SK-N-SH treated with all-trans-retinoic acid at 6 μM for 48 hours (cell line): ENCODE data around the gene HERPUD2.

Experiments
- ATAC-seq: fragments of 200-7000 bp; cut with Tn5 transposase; 3 replicates; pipeline ENCODE4 v1.9.1; 2020; ENCODE audit warnings: mild to moderate bottlenecking, moderate library complexity
- BACH2 ChIP-seq: fragments of 250-450 bp; sonication (Bioruptor Pico); IDR thresholded peaks from 2 replicates; pipeline ENCODE4 v1.9.0; 2021; ENCODE audit warnings: mild to moderate bottlenecking, borderline replicate concordance
- CREB5 ChIP-seq: fragments of 250-450 bp; sonication (Bioruptor Pico); IDR thresholded peaks from 2 replicates; pipeline ENCODE4 v1.5.1; 2020; ENCODE audit warnings: low read depth, mild to moderate bottlenecking, moderate library complexity
- CSDC2 ChIP-seq: fragments of 250-450 bp; sonication (Bioruptor Pico); IDR thresholded peaks from 2 replicates; pipeline ENCODE4 v1.5.0; 2020; ENCODE audit warnings: mild to moderate bottlenecking, moderate library complexity
- CSRNP3 ChIP-seq: fragments of 250-450 bp; sonication (Bioruptor Pico); IDR thresholded peaks from 2 replicates; pipeline ENCODE4 v1.5.1; 2021; ENCODE audit warnings: mild to moderate bottlenecking, moderate library complexity
- ESRRG ChIP-seq: fragments of 250-450 bp; sonication (Bioruptor Pico); IDR thresholded peaks from 2 replicates; pipeline ENCODE4 v1.6.1; 2021; ENCODE audit warnings: mild to moderate bottlenecking
- ISL1 ChIP-seq: fragments of 250-450 bp; sonication (Bioruptor Pico); IDR thresholded peaks from 2 replicates; pipeline ENCODE4 v2.1.2; 2022; ENCODE audit warnings: mild to moderate bottlenecking, moderate library complexity
- OSR1 ChIP-seq: fragments of 250-450 bp; sonication (Bioruptor Pico); IDR thresholded peaks from 2 replicates; pipeline ENCODE4 v1.8.0; 2022; ENCODE audit warnings: moderate library complexity, mild to moderate bottlenecking, inconsistent platforms
- PATZ1 ChIP-seq: fragments of 250-450 bp; sonication (Bioruptor Pico); IDR thresholded peaks from 2 replicates; pipeline ENCODE4 v1.8.0; 2020; ENCODE audit warnings: mild to moderate bottlenecking, moderate library complexity, borderline replicate concordance
- POU6F1 ChIP-seq: fragments of 250-450 bp; sonication (Bioruptor Pico); IDR thresholded peaks from 2 replicates; pipeline ENCODE4 v1.8.0; 2021; ENCODE audit warnings: low read depth, mild to moderate bottlenecking, moderate library complexity, borderline replicate concordance
- PPARA ChIP-seq: fragments of 250-450 bp; sonication (Bioruptor Pico); IDR thresholded peaks from 2 replicates; pipeline ENCODE4 v1.5.0; 2020; ENCODE audit warnings: mild to moderate bottlenecking, borderline replicate concordance
- RARB ChIP-seq: fragments of 250-450 bp; sonication (Bioruptor Pico); IDR thresholded peaks from 2 replicates; pipeline ENCODE4 v1.8.0; 2021; ENCODE audit warnings: mild to moderate bottlenecking, moderate library complexity
- SNAI2 ChIP-seq: fragments of 250-450 bp; sonication (Bioruptor Pico); IDR thresholded peaks from 2 replicates; pipeline ENCODE4 v1.5.0; 2020; ENCODE audit warnings: mild to moderate bottlenecking, moderate library complexity
- TCF4 ChIP-seq: fragments of 250-450 bp; sonication (Bioruptor Pico); IDR thresholded peaks from 2 replicates; pipeline ENCODE4 v1.8.0; 2021; ENCODE audit warnings: mild to moderate bottlenecking, moderate library complexity, borderline replicate concordance
- TOX ChIP-seq: fragments of 250-450 bp; sonication (Bioruptor Pico); IDR thresholded peaks from 2 replicates; pipeline ENCODE4 v1.8.0; 2021; ENCODE audit warnings: mild to moderate bottlenecking, moderate library complexity, borderline replicate concordance
- TSHZ2 ChIP-seq: fragments of 250-450 bp; sonication (Bioruptor Pico); IDR thresholded peaks from 2 replicates; pipeline ENCODE4 v1.5.0; 2020; ENCODE audit warnings: mild to moderate bottlenecking, moderate library complexity
- ZFP3 ChIP-seq: fragments of 250-450 bp; sonication (Bioruptor Pico); IDR thresholded peaks from 2 replicates; pipeline ENCODE4 v1.5.0; 2020; ENCODE audit warnings: mild to moderate bottlenecking, moderate library complexity
- ZNF565 ChIP-seq: fragments of 450-650 bp; formaldehyde crosslinking; conservative IDR thresholded peaks from 2 replicates; pipeline ENCODE4 v1.5.0; 2020; ENCODE audit warnings: low read depth, mild to moderate bottlenecking, moderate library complexity
- ZNF70 ChIP-seq: fragments of 450-650 bp; formaldehyde crosslinking; IDR thresholded peaks from 2 replicates; pipeline ENCODE4 v1.5.0; 2020; ENCODE audit warnings: mild to moderate bottlenecking, moderate library complexity
- ZNF8 ChIP-seq: fragments of 450-650 bp; formaldehyde crosslinking; IDR thresholded peaks from 2 replicates; pipeline ENCODE4 v1.5.0; 2020; ENCODE audit warnings: mild to moderate bottlenecking, moderate library complexity

The HERPUD2 gene

GRCh38 chr7:35702541-35702940 is 7.6 kb upstream of the HERPUD2 start:
- ATAC-seq: no peak
- no peak for TF ChIP-seq TCF4 (CRISPR knock-in tag)
- TF ChIP-seq CSDC2 (CRISPR knock-in tag): no peak

GRCh38 chr7:35701287-35701900 is 6.5 kb upstream of the HERPUD2 start:
- ATAC-seq: no peak
- no peak for TF ChIP-seq CREB5 (CRISPR knock-in tag)
- TF ChIP-seq ESRRG: no peak

- no peak for ATAC-seq
- TF ChIP-seq POU6F1 (CRISPR knock-in tag) (no peak), TCF4 (CRISPR knock-in tag) (no peak), PPARA (CRISPR knock-in tag) (no peak), PATZ1 (no peak), ESRRG (no peak), TOX (CRISPR knock-in tag) (no peak), RARB (no peak), TSHZ2 (no peak), CSDC2 (CRISPR knock-in tag) (no peak), OSR1 (no peak), ZFP3 (CRISPR knock-in tag) (no peak), ZNF565 (CRISPR knock-in tag) (no peak), ZNF70 (no peak), ZNF8 (CRISPR knock-in tag) (no peak), CREB5 (CRISPR knock-in tag) (no peak), ISL1 (no peak)
Observed at GRCh38 chr7:35700865-35701264, 5.9 kb upstream of the HERPUD2 start.

GRCh38 chr7:35700333-35700732 is 5.4 kb upstream of the HERPUD2 start:
- ATAC-seq: no peak
- TF ChIP-seq RARB (no peak), OSR1 (no peak), ISL1 (no peak), CSRNP3 (CRISPR knock-in tag) (no peak), ESRRG (no peak), ZNF565 (CRISPR knock-in tag) (no peak), TSHZ2 (no peak), BACH2 (CRISPR knock-in tag) (no peak), SNAI2 (CRISPR knock-in tag) (no peak), CREB5 (CRISPR knock-in tag) (no peak), PPARA (CRISPR knock-in tag) (no peak)
- TF ChIP-seq, all 23 proteins: peak for 0
